GM21447 (cell line): ENCODE measurements around the gene CX3CR1.
A peak's percentile ranks its signal among the peaks of the same experiment; 100 is the strongest.

ENCODE experiments used
- ATAC-seq: cut with Tn5 transposase; IDR thresholded peaks from one replicate; pipeline ENCODE4 v1.9.1; 2021; ENCODE audit not compliant: unreplicated experiment

Gene CX3CR1

DNA sequence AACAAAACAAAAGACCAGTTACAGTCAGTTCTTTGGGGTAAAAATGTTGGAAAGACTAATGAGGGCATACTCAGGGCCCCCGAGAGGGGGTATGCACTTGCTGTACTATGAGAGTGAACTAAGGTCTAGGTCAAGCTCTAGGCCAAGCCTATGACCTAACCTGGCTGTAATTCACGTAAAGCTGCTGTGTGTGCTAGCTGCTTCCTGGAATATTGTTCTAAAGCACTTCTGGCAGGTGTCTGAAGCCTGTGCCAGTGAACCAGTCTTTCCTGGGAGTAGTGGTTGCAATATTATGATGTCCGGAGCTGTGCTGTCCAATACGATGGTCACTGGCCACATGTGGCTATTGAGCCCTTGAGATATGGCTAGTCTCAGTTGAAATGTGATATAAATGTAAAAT, 13.1 kb upstream of the CX3CR1 start:
- ATAC-seq: no peak

DNA sequence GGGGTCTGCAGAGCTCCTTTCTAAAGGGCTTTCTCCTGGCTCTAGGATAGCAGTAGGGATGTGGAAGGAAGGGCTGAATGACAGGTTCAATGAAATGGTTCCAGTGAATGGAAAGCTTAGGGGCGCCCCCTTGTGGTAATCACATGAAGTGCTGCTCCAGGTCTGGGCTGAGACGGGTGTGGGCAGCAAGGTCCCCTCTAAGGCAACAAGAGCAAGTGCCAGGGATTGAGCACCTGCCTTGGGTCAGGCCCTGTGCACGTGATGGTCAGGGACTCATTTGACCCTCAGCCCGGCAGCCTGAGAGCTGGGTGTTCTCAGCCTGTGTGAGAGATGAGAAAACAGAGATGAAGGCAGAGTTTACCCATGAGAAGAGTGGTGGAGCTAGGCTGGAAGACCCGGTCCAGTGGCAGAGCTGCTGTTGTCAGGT, 12.1 kb upstream of the CX3CR1 start:
- no peak for ATAC-seq

DNA sequence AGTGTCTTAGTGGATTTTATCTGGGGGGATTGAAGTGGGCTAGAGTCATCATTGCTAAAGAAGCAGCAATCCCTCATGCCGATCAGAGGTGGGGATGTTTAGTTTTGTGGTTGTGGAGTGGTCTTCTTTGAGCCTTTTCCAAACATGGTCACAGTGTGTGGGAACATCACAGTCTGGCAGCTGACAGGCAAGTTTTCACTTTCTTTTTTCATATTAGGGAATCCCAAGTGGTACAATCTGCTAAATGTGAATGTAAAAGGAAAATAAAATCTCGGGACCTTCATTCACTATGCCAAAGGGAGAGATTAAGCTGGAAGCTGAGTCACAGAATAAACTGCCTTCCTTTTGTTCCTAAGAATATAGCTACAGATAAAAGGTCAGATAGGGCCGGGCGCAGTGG, 10.4 kb upstream of the CX3CR1 start:
- ATAC-seq: no peak

DNA sequence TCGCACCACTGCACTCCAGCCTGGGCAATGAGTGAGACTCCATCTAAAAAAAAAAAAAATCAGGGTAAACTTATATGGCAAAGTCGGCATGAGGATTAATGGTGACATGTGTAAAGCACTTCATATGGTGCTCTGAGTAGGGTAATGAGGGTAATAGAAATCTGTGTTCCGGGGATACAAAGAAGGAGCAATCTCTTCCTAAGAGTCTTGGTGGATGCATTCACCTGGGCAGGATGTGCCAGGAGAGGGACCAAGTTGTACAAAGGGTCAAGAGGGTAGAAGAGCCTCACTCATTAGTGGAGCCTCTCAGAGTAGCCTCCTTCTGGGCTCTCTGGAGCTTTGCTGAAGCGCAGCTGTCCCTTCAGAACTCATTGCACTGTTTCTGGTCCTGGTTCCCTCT, 9.3 kb upstream of the CX3CR1 start:
- no peak for ATAC-seq

DNA sequence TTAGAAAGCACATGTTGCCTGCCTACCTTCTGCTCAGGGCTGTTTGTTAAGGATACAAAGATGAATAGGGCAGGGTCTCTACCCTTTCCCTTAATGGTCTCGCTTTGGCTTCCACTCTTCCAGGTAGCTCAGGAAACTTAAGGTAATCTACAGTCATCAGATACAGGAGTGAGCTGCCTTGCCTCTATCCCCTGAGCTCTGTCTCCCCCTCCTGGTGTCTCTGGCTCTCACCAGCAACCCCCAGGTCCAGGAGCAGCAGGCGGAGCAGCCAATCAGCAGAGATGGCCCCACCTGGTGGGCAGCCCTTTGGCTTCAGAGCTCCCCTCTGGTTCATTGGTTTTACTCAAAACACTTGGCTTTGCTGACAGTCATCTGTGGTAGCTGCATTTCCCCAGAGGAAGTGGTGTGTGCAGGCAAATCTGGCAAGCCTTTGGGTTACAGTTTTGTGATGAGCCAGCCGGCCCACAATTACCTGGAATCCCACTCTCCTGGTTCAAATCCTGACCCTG, 8.5 kb upstream of the CX3CR1 start:
- peak; percentile 98 for ATAC-seq

DNA sequence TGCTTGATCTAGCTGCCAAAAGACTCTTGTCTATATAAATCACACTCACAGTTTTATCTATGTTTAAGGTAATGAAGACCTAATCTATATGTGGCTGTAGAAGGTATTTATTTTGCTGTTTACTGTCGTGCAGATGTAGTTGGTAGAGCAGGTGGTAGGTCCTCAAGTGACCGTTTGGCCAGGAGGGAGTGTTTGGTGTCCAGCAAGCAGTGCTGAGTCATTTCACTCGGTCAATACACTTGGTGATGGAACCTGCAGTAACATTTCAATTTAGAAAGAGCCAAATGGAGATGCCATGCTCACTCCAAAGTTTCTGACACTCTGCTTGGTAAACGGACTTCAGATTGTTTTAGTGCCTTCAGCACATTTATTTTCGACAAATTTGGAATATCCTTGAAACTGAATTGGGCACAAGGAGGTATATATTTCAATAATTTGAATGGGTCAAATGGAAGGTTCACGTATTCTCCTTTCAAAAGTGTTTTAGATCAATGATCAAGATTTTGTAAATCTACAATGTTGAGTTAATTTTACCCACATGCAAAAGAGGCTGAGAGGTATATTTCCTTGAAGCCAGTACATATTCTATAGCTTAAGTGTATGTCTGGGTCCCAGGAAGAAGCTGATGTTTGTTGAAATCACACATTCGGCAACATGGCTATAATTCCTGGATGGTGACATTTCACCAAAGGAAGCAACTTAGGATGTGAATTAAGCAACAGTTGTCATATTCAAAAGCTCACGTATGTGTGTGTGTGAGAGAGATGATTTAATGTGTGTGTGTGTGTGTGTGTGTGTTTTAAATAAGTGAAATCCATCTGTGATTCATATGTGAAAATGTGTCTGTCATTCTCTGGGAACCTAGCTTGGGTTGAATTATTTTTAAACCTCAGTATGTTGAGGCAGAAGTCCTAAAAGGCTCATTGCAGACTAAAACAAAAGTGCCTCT, 7.7 kb upstream of the CX3CR1 start:
- no peak for ATAC-seq

DNA sequence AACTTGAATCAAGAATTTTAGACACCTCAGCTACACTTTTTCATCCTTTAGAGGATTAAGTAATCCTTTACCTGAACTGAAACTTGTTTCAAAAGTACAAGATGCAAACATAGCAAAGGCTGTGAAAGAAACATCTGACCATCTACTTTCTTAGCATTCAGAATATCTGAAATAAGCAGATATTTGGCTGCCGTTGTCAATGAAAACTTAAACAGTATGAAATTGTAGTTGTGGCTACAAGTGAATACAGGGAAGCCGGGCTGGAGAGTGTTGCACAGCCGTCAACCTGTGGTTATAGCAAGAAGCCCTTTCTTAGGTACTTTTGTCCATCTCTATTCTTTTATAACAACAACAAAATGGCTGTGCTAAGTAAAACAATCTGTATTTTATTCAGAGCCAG, 6.9 kb upstream of the CX3CR1 start:
- ATAC-seq: no peak

DNA sequence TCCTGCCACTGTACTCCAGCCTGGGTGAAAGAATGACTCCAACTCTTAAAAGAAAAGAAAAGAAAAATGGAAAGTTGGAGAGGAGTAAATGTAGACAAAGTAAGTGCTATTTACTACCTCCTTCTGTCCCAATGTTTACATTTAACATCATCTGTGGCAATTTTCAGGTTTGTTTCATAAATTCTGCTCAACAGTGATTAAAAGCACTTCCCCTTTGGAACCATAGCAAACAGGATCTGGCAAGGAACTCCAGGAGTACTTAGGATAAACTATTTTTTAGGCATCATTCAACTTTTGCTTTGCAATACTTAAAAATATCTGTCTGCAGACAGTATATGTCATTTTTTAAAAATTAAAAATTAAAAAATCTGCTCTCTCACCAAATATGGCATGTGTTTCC, 5.5 kb upstream of the CX3CR1 start:
- ATAC-seq: no peak

DNA sequence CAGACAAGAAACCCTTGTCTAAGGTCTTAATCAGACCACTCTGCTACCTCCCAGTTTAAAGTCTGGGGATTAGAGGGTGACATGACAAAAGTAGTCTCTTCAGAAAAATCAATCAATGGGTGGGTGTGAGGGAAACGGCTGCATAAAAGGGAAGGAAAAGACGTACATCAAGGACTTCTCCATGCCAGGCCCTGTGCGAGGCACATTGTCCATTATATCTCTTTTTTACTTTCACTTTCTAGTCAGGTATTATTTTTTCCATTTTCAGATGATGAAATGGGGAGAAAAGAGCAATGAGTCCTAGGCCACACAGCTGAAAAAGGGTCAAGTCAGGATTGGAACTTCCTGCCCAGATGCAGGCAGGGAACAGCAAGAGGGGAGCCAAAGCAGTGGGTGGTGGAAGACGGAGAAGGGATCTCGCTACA, 4.6 kb upstream of the CX3CR1 start:
- no peak for ATAC-seq

DNA sequence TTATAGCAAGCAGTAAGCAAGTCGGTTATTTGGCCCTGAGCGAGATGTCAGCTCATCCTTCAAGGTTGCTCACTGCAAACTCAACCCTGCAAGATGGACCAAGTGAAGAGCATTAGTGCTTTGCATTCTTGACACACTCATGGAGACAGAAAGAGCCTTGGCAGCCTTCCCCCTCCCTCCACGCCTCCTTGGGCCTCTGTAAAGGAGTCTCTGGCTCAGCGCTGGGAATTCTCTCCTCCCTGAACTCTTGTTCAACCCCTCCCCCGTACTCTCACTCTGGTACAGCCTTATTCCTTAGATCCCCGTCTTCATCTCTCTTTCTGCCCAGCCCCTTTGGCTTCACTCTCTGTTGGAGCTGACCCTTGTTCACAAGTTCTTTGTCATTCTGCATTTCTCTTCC, 2.2 kb upstream of the CX3CR1 start:
- no peak for ATAC-seq

DNA sequence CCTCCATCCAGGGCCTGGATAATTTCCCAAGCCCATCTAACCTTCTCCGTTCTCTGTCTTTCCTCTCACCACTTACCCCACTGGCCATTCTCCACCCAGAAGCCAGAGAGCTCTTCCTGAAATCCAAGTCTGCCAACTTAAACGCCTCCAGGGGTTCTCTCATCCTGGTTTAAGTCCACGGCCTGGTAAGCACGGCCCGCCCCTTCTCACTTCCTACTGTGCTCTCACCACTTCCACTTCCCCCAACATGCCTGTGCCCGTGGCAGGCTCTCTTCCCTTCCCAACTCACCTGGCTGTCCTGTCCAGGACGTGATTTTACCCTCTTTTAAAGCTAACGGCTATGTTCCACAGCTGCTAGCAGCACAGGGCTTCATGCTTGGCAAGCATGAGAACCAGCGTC, 1.7 kb upstream of the CX3CR1 start:
- ATAC-seq: no peak

DNA sequence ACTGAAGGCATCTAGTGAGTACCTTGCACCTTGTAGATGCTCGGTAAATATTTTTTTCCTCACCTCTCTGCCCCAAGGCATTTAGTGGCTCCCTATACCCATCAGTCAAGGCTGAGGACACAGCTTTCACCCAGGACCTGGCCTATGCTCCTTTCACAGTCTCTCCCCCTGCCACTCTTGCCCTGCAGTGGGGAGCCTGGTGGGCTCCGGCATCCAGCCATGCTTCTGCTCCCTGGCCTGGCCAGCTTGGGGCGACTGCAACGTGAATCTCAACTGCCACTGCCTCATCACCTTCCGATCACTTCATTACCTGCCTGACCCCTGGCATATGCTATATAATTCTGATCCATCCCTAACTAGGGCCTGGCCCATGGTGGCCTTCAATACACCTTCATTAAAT, 735 bp upstream of the CX3CR1 start:
- no peak for ATAC-seq

DNA sequence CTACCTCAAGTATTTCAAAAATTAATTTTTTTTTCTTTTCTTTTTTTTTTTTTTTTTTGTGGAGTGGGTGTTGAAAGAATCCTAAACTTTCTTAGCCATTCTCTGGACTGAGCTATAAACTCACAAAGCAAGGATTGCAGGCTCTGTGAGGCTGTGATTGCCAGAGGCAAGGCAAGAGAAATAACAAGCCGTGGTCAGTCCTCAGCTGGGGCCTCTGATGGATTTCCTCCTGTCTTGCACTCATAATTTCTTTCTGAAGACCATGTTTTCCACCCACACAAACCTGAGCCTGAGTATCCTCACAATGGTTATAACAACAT, 1.3 kb downstream of the CX3CR1 start:
- no peak for ATAC-seq

DNA sequence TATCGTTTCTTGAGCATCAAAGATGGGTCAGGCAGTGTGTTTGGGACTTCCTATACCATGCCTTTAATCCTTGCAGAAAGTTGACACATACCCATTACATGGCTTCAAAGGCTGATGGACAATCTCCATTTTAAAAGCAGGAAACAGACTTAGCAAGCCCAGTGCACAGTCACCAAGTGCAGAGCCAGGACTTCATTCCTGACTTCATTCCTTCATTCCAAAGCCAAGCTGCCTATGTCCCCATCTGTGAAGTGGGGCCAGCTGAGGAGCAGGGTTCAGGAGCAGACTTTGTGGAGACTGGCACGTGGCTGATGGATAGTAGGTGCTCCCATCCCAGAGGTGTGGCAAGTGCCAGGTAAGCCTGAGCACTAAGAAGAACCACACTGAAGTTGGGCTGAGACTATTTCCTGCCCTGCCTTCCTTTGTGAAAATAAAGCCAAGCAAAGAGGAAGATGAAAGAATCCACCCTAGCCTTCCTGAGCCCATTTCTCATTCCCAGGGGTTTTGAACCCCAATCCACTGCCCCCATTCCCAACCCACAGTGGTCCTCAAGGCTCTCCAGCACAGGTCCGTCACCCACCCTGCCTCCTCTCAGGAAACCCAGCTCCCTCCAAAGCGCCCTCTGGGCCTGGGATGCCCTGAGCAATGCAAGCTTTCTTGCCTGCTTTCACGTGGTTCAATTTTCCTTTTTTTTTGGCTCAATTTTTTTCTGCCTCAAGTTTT, 1.8 kb downstream of the CX3CR1 start:
- no peak for ATAC-seq

DNA sequence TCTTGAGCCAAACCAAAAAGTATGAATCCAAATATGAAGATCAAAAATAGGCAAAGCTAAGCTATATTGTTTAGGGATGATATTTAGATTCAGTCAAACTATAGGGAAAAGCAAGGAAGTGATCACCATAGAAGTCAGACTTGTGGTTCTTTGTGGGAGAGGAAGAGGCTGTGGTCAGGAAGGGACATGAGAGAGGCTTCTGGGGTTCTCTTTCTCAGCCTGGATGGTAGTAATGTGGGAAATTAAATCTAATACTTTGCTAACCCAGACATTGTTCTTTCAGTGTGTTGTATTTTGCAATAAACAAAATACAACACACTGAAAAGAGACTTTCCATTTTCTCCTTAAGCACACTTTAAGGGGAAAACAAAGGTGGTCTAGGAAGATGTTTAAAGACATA, 3.1 kb downstream of the CX3CR1 start:
- no peak for ATAC-seq

DNA sequence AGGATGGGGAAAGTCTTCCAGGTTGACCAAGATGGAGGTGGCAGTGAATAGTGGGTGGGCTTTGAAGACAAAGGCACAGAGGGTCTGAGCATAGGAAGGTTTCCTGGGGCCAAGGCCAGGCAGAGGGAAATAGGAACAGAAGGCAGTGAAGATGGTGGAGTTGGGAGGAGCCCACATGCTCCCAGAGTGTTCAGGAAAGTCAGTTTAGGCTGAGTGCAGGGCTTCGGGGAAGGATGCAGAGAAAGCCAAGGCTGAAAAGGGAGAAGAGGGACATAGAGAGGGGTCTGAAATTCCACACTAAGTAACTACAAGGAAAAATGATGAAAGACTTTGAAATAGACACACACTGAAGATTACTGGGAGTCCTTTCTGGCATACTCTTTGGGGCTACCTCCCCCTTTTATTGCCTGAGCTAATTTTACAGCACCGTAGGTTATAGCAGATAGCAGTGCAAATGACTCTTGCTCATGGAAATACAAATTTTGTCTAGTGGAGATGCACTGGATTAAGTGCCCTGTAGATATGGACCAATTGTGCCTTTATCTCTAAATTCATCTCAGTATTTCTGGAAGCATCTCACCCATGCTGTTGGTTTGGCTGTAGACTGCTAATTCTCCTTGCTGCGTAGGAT, 3.8 kb downstream of the CX3CR1 start:
- no peak for ATAC-seq

DNA sequence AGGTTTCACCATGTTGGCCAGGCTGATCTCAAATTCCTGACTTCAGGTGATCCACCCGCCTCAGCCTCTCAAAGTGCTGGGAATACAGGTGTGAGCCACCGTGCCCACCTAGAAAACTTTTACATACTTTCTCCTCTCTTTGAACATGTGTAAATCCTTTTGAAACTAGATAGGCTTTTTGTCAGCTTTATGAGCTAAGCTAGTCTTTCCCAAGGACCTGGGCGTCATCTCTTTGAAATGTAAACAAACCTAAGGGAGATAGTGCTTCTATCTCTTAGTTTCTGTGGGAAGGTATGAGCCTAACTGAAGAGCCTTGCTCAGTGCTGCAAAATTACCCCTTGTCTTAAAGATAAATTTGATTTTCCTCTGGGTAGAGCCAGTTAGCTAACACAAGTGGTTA, 4.8 kb downstream of the CX3CR1 start:
- no peak for ATAC-seq

DNA sequence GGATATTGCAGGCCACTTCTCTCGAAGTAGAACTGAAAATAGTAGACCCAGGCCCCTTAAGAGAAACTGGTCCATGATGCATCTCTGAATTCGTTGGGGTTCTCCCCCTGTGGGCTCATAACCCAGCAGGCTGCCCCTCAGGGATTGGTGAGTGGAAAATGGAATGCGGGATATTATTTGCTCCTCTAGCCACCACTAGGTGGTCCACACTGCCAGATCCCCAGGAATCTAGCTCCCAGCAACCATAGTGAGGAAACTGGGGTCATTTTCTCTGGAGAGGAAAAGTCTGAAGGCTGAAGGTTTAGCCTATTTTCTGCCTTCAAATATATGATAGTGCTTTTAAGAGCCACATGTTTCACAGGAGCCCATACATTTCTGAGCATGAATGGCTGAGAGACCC, 6.7 kb downstream of the CX3CR1 start:
- ATAC-seq: no peak

DNA sequence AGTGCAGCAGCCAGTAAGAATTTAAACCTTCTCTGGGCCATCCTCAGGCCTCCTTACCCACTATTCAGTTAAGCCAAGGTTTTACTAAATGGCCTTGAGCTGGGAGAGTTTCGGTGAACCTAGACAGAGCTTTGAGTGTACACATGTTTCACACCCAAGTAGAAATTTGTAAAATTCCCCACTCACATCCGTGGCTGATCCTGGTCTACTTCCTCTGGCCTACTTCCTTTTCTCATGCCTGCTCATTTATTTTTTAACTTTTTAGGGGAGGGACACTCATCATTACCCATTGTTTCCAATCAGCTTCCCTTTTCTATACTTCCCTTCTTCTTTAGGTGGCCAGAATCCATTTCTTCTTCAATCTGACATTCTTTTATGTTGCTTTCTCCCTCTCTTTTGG, 7.6 kb downstream of the CX3CR1 start:
- no peak for ATAC-seq

DNA sequence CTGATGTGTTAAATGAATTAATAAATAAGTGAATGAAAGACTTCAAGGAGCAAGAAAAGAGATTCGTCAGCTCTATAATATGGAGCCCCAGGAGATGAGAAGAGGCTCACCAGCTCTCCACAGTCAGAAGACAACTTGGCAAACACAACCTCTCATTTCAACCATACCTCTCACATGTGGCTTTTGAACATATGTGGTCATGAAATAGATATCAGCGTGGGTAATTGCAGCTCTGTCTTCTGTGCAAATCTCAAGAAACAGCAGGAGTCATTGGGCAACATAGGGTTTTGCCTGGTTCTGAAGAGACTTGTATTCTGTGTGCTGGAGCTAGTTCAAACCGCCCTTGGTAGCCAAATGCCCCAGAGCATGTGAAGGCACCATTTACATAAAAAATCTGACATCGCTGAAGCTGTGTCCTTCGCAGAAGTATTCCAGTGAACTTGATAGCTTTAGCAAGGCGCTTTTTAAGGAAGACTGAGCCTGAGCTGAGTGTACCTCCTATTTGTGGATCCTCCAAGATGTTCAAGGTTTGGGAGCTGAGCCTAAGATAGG, 8.4 kb downstream of the CX3CR1 start:
- ATAC-seq: no peak

DNA sequence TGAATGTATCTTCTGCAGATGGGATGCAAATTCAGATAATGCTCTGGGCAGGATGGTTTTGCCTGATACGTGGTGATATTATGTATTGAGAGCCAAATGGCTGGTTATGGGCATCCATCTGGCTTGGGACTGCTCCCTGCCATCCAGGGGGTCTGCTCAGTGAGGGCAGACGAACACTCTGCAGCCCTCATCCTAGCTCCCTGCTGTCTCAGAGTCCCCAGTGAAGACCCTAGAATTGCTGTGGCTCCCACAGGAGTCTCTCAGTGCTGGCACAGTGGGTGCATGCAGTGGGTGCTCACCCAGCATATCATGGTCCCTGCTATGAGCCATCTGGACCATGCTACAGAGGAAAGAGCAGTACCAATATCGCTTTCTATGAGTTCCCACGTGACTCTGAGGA, 10.3 kb downstream of the CX3CR1 start:
- ATAC-seq: no peak

DNA sequence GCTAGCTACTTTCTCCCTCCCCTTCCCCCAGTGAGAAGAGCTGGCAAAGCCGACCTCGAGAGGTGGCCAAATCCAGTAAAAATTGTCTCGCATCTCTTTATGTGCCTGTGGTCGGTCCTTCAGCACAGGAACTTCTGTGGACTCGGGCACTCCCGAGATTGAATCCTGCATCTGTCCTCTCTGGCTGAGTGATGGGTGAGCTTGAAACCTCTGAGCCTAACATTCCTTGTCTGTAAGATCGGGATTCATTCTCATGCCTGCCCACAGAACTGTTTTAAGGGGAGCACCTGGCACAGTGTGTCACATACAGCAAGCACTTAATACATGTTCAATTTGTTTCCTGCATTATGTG, 11.3 kb downstream of the CX3CR1 start:
- ATAC-seq: no peak
